H1 (cell line): ENCODE measurements around the gene CACNG7.
"Not testable (repeated sequence)": the region's sequence is repeated elsewhere in the genome, so short reads cannot be mapped to it uniquely, and the experiment has no call there.

Experiments
- BCL11A ChIP-seq, 2 experiments: IDR thresholded peaks; one replicate each; pipeline ENCODE4 v1.6.1; 2011; ENCODE audit warnings: low read depth in 2 of 2, low read length in 2 of 2, mild to moderate bottlenecking in 2 of 2
- EGR1 ChIP-seq: IDR thresholded peaks from 2 replicates; pipeline ENCODE4 v1.6.1; 2011; ENCODE audit warnings: low read depth, low read length, borderline replicate concordance
- EZH2 ChIP-seq: fragments of 200-600 bp; sonication (generic); IDR thresholded peaks from 2 replicates; pipeline ENCODE4 v1.7.1; 2012; ENCODE audit warnings: low read depth, mild to moderate bottlenecking, moderate library complexity, low read length, inconsistent platforms; ENCODE audit not compliant: severe bottlenecking
- GABPA ChIP-seq: IDR thresholded peaks from 2 replicates; pipeline ENCODE4 v1.6.1; 2011; ENCODE audit warnings: mild to moderate bottlenecking, low read length, moderate library complexity, borderline replicate concordance; ENCODE audit not compliant: insufficient read depth
- KDM1A ChIP-seq: fragments of 200-600, 300-600 bp; sonication (generic); IDR thresholded peaks from 2 replicates; pipeline ENCODE4 v1.7.1; 2016; ENCODE audit warnings: mild to moderate bottlenecking, low read length, borderline replicate concordance
- POLR2A ChIP-seq, 2 experiments: IDR thresholded peaks; 1 replicate in 1 of 2; 2 replicates in 1 of 2; pipeline ENCODE4 v1.6.1; 2011; ENCODE audit warnings: low read depth in 2 of 2, low read length in 2 of 2, mild to moderate bottlenecking in 2 of 2; ENCODE audit errors: control extremely low read depth in 1 of 2
- POLR2AphosphoS5 ChIP-seq: IDR thresholded peaks from 2 replicates; pipeline ENCODE4 v1.6.1; 2011; ENCODE audit warnings: low read depth, low read length
- TBP ChIP-seq: IDR thresholded peaks from 2 replicates; pipeline ENCODE4 v1.6.1; 2011; ENCODE audit warnings: low read depth, low read length, improper control_type of control experiment
- YY1 ChIP-seq: IDR thresholded peaks from 2 replicates; pipeline ENCODE4 v1.6.1; 2011; ENCODE audit warnings: low read depth, mild to moderate bottlenecking, low read length
- TF ChIP-seq, protein P1 (sequence below), 3 experiments: IDR thresholded peaks; 1 replicate in 2 of 3; 2 replicates in 1 of 3; pipeline versions ENCODE4 v1.5.1 to v1.6.1; 2011; ENCODE audit warnings: low read length in 3 of 3, mild to moderate bottlenecking in 3 of 3, inconsistent platforms in 2 of 3, low read depth in 1 of 3, moderate library complexity in 1 of 3; ENCODE audit not compliant: insufficient read depth in 1 of 3; ENCODE audit errors: control extremely low read depth in 1 of 3
- TF ChIP-seq, protein P2 (sequence below): IDR thresholded peaks from 2 replicates; pipeline ENCODE4 v1.6.1; 2011; ENCODE audit warnings: low read depth, mild to moderate bottlenecking, low read length; ENCODE audit not compliant: insufficient read depth

DNA sequence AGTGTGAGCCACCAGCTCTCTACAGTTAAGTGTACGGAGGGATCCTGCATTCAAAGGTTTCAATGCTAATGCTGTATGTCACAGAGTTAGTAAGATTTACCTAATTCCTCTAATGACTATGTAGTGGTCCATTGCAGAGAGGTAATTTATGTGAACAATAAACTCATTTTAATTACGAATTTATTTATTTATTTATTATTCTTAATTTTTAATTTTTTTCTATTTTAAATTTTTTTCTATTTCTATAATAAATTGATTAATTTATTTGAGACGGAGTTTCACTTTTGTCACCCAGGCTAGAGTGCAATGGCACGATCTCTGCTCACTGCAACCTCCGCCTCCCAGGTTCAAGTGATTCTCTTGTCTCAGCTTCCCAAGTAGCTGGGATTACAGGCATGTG lies 39.5 kb downstream of the CACNG7 start:
- TF ChIP-seq BCL11A (IDR thresholded peaks at IDR 0.05; ENCODE audit: low read depth in 2 of 2, low read length in 2 of 2); EGR1; POLR2A (IDR thresholded peaks at IDR 0.05; ENCODE audit: control extremely low read depth in 1 of 2, low read depth in 2 of 2, low read length in 2 of 2); KDM1A; YY1; POLR2AphosphoS5; GABPA; TBP; EZH2: not testable (repeated sequence)
- TF ChIP-seq, protein P1, sequence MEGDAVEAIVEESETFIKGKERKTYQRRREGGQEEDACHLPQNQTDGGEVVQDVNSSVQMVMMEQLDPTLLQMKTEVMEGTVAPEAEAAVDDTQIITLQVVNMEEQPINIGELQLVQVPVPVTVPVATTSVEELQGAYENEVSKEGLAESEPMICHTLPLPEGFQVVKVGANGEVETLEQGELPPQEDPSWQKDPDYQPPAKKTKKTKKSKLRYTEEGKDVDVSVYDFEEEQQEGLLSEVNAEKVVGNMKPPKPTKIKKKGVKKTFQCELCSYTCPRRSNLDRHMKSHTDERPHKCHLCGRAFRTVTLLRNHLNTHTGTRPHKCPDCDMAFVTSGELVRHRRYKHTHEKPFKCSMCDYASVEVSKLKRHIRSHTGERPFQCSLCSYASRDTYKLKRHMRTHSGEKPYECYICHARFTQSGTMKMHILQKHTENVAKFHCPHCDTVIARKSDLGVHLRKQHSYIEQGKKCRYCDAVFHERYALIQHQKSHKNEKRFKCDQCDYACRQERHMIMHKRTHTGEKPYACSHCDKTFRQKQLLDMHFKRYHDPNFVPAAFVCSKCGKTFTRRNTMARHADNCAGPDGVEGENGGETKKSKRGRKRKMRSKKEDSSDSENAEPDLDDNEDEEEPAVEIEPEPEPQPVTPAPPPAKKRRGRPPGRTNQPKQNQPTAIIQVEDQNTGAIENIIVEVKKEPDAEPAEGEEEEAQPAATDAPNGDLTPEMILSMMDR (IDR thresholded peaks at IDR 0.05; ENCODE audit: control extremely low read depth in 1 of 3, insufficient read depth in 1 of 3, low read depth in 1 of 3, low read length in 3 of 3) = not testable (repeated sequence)
- TF ChIP-seq, protein P2, sequence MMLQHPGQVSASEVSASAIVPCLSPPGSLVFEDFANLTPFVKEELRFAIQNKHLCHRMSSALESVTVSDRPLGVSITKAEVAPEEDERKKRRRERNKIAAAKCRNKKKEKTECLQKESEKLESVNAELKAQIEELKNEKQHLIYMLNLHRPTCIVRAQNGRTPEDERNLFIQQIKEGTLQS = not testable (repeated sequence)
